ENCODE results near the gene CCL16. TPM values are rescaled to one million over a fixed set of nuclear protein-coding genes. Genes with fewer than 3 reads are reported as not detected.

The CCL16 gene
- total and polyA plus RNA-seq, 2 of the 8 experiments (the other 6 are each of a cell fraction or from before 2014, with no cell fraction given): not detected

DNA sequence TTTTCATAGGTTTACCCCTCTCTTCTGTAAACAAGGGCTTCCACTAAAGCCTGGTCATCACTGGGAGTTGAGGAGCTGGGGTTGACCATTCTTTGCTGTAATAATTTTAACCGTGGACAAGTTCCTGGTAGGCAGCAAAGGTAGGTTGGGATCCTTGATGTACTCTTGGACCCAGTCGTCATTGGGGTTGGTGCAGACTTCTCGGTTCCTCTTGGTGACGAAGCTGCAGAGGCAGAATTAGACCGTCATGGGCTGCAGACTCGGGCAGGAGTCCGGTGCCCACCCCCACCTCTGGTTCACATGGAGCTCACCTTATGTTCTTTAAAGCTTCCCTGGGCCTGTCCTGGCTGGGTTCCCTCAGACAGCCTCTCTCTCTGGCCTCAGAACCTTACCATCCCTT is 3.8 kb downstream of the CCL16 start:
- Histone ChIP-seq H3K23me2 (ENCODE audit: low read depth, low read length) (no peaks in the 10 kb centered on the region), H3K4me1 (replicated peaks in 1 of 4; ENCODE audit: control insufficient read depth in 3 of 4, insufficient read depth in 4 of 4, low read length in 3 of 4) (no peaks in the 10 kb centered on the region), H2BK15ac (ENCODE audit: low read length) (no peak overlapping the region), H3K9ac (replicated peaks in 1 of 4; ENCODE audit: extremely low read depth in 1 of 4, low read depth in 3 of 4, low read length in 3 of 4) (no peak overlapping the region), H3K4ac (replicated peaks; ENCODE audit: insufficient read length, low read depth, low read length) (no peak overlapping the region), H3K56ac (replicated peaks; ENCODE audit: insufficient read length, low read depth, low read length) (no peak overlapping the region), H2AFZ (ENCODE audit: low read length) (no peak overlapping the region), H2AK5ac (ENCODE audit: low read depth, low read length) (no peak overlapping the region), H3K27ac (ENCODE audit: low read depth, low read length) (no peak overlapping the region), H4K8ac (ENCODE audit: extremely low read depth, insufficient read depth, low read length) (no peak overlapping the region), H2BK20ac (ENCODE audit: low read length) (no peak overlapping the region), H4K91ac (replicated peaks; ENCODE audit: insufficient read length, low read length) (no peak overlapping the region), H3K14ac (ENCODE audit: insufficient read length) (no peak overlapping the region), H3K9me3 (ENCODE audit: insufficient read depth in 2 of 2, low read depth in 1 of 2, low read length in 1 of 2) (no peaks in the 10 kb centered on the region), H3K79me1 (ENCODE audit: low read depth, low read length) (no peaks in the 10 kb centered on the region), H3K36me3 (ENCODE audit: control insufficient read depth in 2 of 4, insufficient read depth in 4 of 4, low read length in 3 of 4) (no peaks in the 10 kb centered on the region), H3K79me2 (ENCODE audit: control insufficient read depth in 1 of 2, insufficient read depth in 2 of 2, low read length in 2 of 2) (no peaks in the 10 kb centered on the region), H3K27me3 (replicated peaks in 1 of 4; ENCODE audit: control insufficient read depth in 3 of 4, extremely low read depth in 1 of 4, insufficient read depth in 3 of 4, low read length in 3 of 4) (no peaks in the 10 kb centered on the region), H3K4me3 (ENCODE audit: extremely low read depth in 1 of 4, insufficient read depth in 2 of 4, low read depth in 3 of 4, low read length in 4 of 4) (no peak overlapping the region), H2BK120ac (replicated peaks; ENCODE audit: low read depth, low read length) (no peak overlapping the region), H4K20me1 (replicated peaks in 1 of 2; ENCODE audit: control insufficient read depth in 1 of 2, insufficient read depth in 2 of 2, low read length in 2 of 2) (no peaks in the 10 kb centered on the region), H2BK5ac (ENCODE audit: low read depth, low read length) (no peak overlapping the region), H3K23ac (ENCODE audit: insufficient read length) (no peak overlapping the region), H2BK12ac (ENCODE audit: low read depth, low read length) (no peak overlapping the region), H4K5ac (ENCODE audit: insufficient read length, low read depth, low read length) (no peak overlapping the region), H3K4me2 (ENCODE audit: insufficient read depth in 1 of 2, low read depth in 2 of 2, low read length in 2 of 2) (no peak overlapping the region), H3K18ac (ENCODE audit: extremely low read depth, low read length) (no peak overlapping the region)
- no peak for TF ChIP-seq EZH2 (IDR thresholded peaks at IDR 0.05; ENCODE audit: low read depth, low read length, severe bottlenecking)
- no peak for TF ChIP-seq TBP (IDR thresholded peaks at IDR 0.05; ENCODE audit: low read depth, low read length)
- TF ChIP-seq YY1 (IDR thresholded peaks at IDR 0.05; ENCODE audit: low read depth, low read length): no peak
- TF ChIP-seq KDM1A (IDR thresholded peaks at IDR 0.05; ENCODE audit: borderline replicate concordance, low read length): no peak
- no peak for TF ChIP-seq TAF1 (IDR thresholded peaks at IDR 0.05; ENCODE audit: low read depth, low read length)
- TF ChIP-seq HDAC6 (IDR thresholded peaks at IDR 0.05; ENCODE audit: low read depth, low read length): no peak
- TF ChIP-seq SUZ12 (IDR thresholded peaks at IDR 0.05; ENCODE audit: low read length): no peak
- FAIRE-seq (no peak), DNase-seq (ENCODE audit: low read depth in 1 of 2, low spot score in 2 of 2) (no peak)
- whole genome bisulfite sequencing, 2 experiments (ENCODE audit: extremely low coverage in 1 of 2, insufficient coverage in 1 of 2, insufficient read length in 1 of 2, insufficient replicate concordance in 2 of 2, low coverage in 1 of 2, low lambda C conversion rate in 2 of 2, missing lambda C conversion rate in 1 of 2): 93% methylated on average over 7 of the region's 7 CpGs; no CpG with 5 or more reads in 1 of the 2 experiments
- ChIA-PET CTCF (ENCODE audit: partially characterized antibody) (interaction anchor here (1.1 to 7.2 kb wide), 5 partner anchors 8 to 172 kb away, joined by 3 to 33 read pairs (median 8); no protein-coding TSS in a partner anchor), POLR2A (ENCODE audit: partially characterized antibody) (no interaction called here)

All from H1 (cell line).